HG02852 (cell line): ENCODE data around the gene ANKFY1.
"Not testable (repeated sequence)": the region's sequence is repeated elsewhere in the genome, so short reads cannot be mapped to it uniquely, and the experiment has no call there.

ENCODE experiments used
- ATAC-seq: cut with Tn5 transposase; IDR thresholded peaks from one replicate; pipeline ENCODE4 v1.9.1; 2021; ENCODE audit warnings: mild to moderate bottlenecking, moderate library complexity; ENCODE audit not compliant: unreplicated experiment

The ANKFY1 gene

GRCh38 chr17:4219241-4219640 lies 44.5 kb downstream of the ANKFY1 start:
- ATAC-seq, result no peak

GRCh38 chr17:4215882-4216570 lies 47.8 kb downstream of the ANKFY1 start:
- no peak for ATAC-seq

GRCh38 chr17:4214157-4214556 lies 49.6 kb downstream of the ANKFY1 start:
- no peak for ATAC-seq

- no peak for ATAC-seq
These were observed 54.2 kb downstream of the ANKFY1 start for GRCh38 chr17:4209611-4210010.

- no peak for ATAC-seq
These were observed 55.5 kb downstream of the ANKFY1 start for GRCh38 chr17:4208238-4208637.

GRCh38 chr17:4206962-4207361 lies 56.8 kb downstream of the ANKFY1 start:
- no peak for ATAC-seq

GRCh38 chr17:4205917-4206316 lies 57.9 kb downstream of the ANKFY1 start:
- no peak for ATAC-seq

- no peak for ATAC-seq
These were observed 59.0 kb downstream of the ANKFY1 start for GRCh38 chr17:4204710-4205173.

- ATAC-seq, result no peak
These were observed 59.6 kb downstream of the ANKFY1 start for GRCh38 chr17:4204190-4204589.

GRCh38 chr17:4201226-4201625 lies 62.6 kb downstream of the ANKFY1 start:
- ATAC-seq, result no peak

GRCh38 chr17:4199818-4200402 lies 63.9 kb downstream of the ANKFY1 start:
- ATAC-seq, result no peak

- ATAC-seq, result no peak
These were observed 64.8 kb downstream of the ANKFY1 start for GRCh38 chr17:4198995-4199394.

GRCh38 chr17:4195306-4195705 lies 68.5 kb downstream of the ANKFY1 start:
- no peak for ATAC-seq

GRCh38 chr17:4194796-4195195 lies 69.0 kb downstream of the ANKFY1 start:
- ATAC-seq, result no peak

- not testable (repeated sequence) for ATAC-seq
These were observed 73.0 kb downstream of the ANKFY1 start for GRCh38 chr17:4190791-4191190.

GRCh38 chr17:4189280-4189679 lies 74.5 kb downstream of the ANKFY1 start:
- ATAC-seq, result no peak

GRCh38 chr17:4188076-4188475 lies 75.7 kb downstream of the ANKFY1 start:
- no peak for ATAC-seq

- no peak for ATAC-seq
These were observed 76.7 kb downstream of the ANKFY1 start for GRCh38 chr17:4187076-4187475.

- no peak for ATAC-seq
These were observed 77.4 kb downstream of the ANKFY1 start for GRCh38 chr17:4186357-4186881.

- ATAC-seq, result no peak
These were observed 78.1 kb downstream of the ANKFY1 start for GRCh38 chr17:4185656-4186055.

GRCh38 chr17:4184811-4185210 lies 79.0 kb downstream of the ANKFY1 start:
- ATAC-seq, result no peak

- ATAC-seq, result no peak
These were observed 81.7 kb downstream of the ANKFY1 start for GRCh38 chr17:4182043-4182442.
